IMR-90 (cell line): ENCODE results near the gene IQGAP2. TPM values are rescaled to one million over a fixed set of nuclear protein-coding genes. Genes with fewer than 3 reads are reported as not detected.

ENCODE experiments used
- ATAC-seq: fragments of 200-7000 bp; cut with Tn5 transposase; 2 replicates; pipeline ENCODE4 v1.9.1; 2020; ENCODE audit warnings: low read depth, mild to moderate bottlenecking, moderate library complexity
- BruUV-seq: library from RNA; stranded (reverse); fragments of 400-500 nt; replicated peaks from 2 replicates; lab custom pipeline; 2021; lab: Mats Ljungman, UMichigan
- CTCF ChIA-PET: fragments of 300-600 bp; formaldehyde crosslinking; extraction: SDS; loops from one replicate; lab custom pipeline; 2021; ENCODE audit warnings: antibody characterized with exemption; lab: Yijun Ruan, JAX
- POLR2A ChIA-PET: fragments of 300-600 bp; sonication (Branson Sonifier 250); formaldehyde crosslinking; loops from one replicate; lab custom pipeline; 2022; ENCODE audit warnings: antibody characterized with exemption; ENCODE audit not compliant: unreplicated experiment; lab: Charles Lee
- DNase-seq: peaks from one replicate; pipeline ENCODE4 v3.0.0; 2013
- H2AFZ ChIP-seq: replicated peaks from 2 replicates; pipeline ENCODE3; 2013; ENCODE audit warnings: low read length, mild to moderate bottlenecking; ENCODE audit not compliant: poor library complexity
- H2AK5ac ChIP-seq: 2 replicates; pipeline ENCODE4 v1.6.1; 2013; ENCODE audit warnings: low read depth, low read length, inconsistent platforms
- H2AK9ac ChIP-seq: replicated peaks from 2 replicates; pipeline ENCODE3; 2013; ENCODE audit warnings: mild to moderate bottlenecking, low read depth, low read length, moderate library complexity; ENCODE audit not compliant: poor library complexity
- H2BK120ac ChIP-seq: 2 replicates; pipeline ENCODE4 v1.6.1; 2013; ENCODE audit warnings: low read depth, low read length, inconsistent platforms
- H2BK15ac ChIP-seq: 3 replicates; pipeline ENCODE4 v1.6.1; 2013; ENCODE audit warnings: low read depth, low read length, inconsistent platforms
- H2BK20ac ChIP-seq: 2 replicates; pipeline ENCODE4 v1.6.1; 2013; ENCODE audit warnings: low read depth, mild to moderate bottlenecking, inconsistent platforms, low read length, moderate library complexity
- H2BK5ac ChIP-seq: 2 replicates; pipeline ENCODE4 v1.6.1; 2013; ENCODE audit warnings: mild to moderate bottlenecking, low read depth, low read length, inconsistent platforms; ENCODE audit not compliant: poor library complexity, severe bottlenecking
- H3K14ac ChIP-seq: replicated peaks from 2 replicates; pipeline ENCODE4 v1.6.1; 2013; ENCODE audit warnings: low read depth, low read length, inconsistent platforms
- H3K18ac ChIP-seq: 2 replicates; pipeline ENCODE4 v1.6.1; 2013; ENCODE audit warnings: low read depth, low read length, control low read depth
- H3K23ac ChIP-seq: 2 replicates; pipeline ENCODE4 v1.6.1; 2013; ENCODE audit warnings: low read depth, low read length, inconsistent platforms
- H3K27ac ChIP-seq: 2 replicates; pipeline ENCODE4 v1.5.1; 2013; ENCODE audit warnings: mild to moderate bottlenecking, control low read depth, low read length; ENCODE audit not compliant: insufficient read depth
- H3K27me3 ChIP-seq: 2 replicates; pipeline ENCODE4 v1.6.1; 2013; ENCODE audit warnings: low read length; ENCODE audit not compliant: control insufficient read depth, insufficient read depth
- H3K36me3 ChIP-seq: 2 replicates; pipeline ENCODE4 v1.6.1; 2013; ENCODE audit warnings: low read length, mixed read lengths; ENCODE audit not compliant: control insufficient read depth, insufficient read depth
- H3K4ac ChIP-seq: 2 replicates; pipeline ENCODE4 v1.6.1; 2013; ENCODE audit warnings: low read depth, low read length, inconsistent platforms
- H3K4me1 ChIP-seq: 2 replicates; pipeline ENCODE4 v1.6.1; 2013; ENCODE audit warnings: low read length, mixed read lengths; ENCODE audit not compliant: control insufficient read depth, insufficient read depth
- H3K4me2 ChIP-seq: 2 replicates; pipeline ENCODE4 v1.6.1; 2013; ENCODE audit warnings: low read depth, mild to moderate bottlenecking, control low read depth, low read length, moderate library complexity
- H3K4me3 ChIP-seq: 2 replicates; pipeline ENCODE4 v1.5.1; 2013; ENCODE audit warnings: low read depth, mild to moderate bottlenecking, control low read depth, low read length, moderate library complexity; ENCODE audit not compliant: insufficient read depth
- H3K56ac ChIP-seq: 2 replicates; pipeline ENCODE4 v1.6.1; 2013; ENCODE audit warnings: low read length, inconsistent platforms; ENCODE audit not compliant: insufficient read depth; ENCODE audit errors: extremely low read depth
- H3K79me1 ChIP-seq, 2 experiments: 2 replicates each; pipeline ENCODE4 v1.6.1; 2013; ENCODE audit warnings: low read length in 2 of 2, inconsistent platforms in 1 of 2, low read depth in 1 of 2
- H3K9ac ChIP-seq: 2 replicates; pipeline ENCODE4 v1.6.1; 2013; ENCODE audit warnings: low read depth, low read length, control low read depth
- H3K9me1 ChIP-seq: 2 replicates; pipeline ENCODE4 v1.6.1; 2013; ENCODE audit warnings: low read length, inconsistent platforms; ENCODE audit not compliant: insufficient read depth
- H3K9me3 ChIP-seq: 2 replicates; pipeline ENCODE4 v1.6.1; 2013; ENCODE audit warnings: low read length; ENCODE audit not compliant: control insufficient read depth, insufficient read depth
- H4K20me1 ChIP-seq: 2 replicates; pipeline ENCODE4 v1.6.1; 2013; ENCODE audit warnings: low read length, inconsistent platforms; ENCODE audit not compliant: insufficient read depth
- H4K5ac ChIP-seq: 2 replicates; pipeline ENCODE4 v1.6.1; 2013; ENCODE audit warnings: mild to moderate bottlenecking, low read depth, low read length, control low read depth
- H4K8ac ChIP-seq, 2 experiments: 2 replicates each; pipeline ENCODE4 v1.6.1; 2013; ENCODE audit warnings: low read depth in 2 of 2, low read length in 2 of 2, control low read depth in 1 of 2, inconsistent platforms in 1 of 2
- H4K91ac ChIP-seq: 2 replicates; pipeline ENCODE4 v1.6.1; 2013; ENCODE audit warnings: low read depth, low read length, inconsistent platforms; ENCODE audit not compliant: insufficient read depth
- CEBPB ChIP-seq: IDR thresholded peaks from 2 replicates; pipeline ENCODE4 v1.6.1; 2012; ENCODE audit warnings: low read depth, low read length, improper control_type of control experiment
- FOS ChIP-seq: fragments of 150-350 bp; IDR thresholded peaks from 2 replicates; pipeline ENCODE4 v1.6.1; 2016; ENCODE audit warnings: low read depth, low read length
- MAZ ChIP-seq: IDR thresholded peaks from 2 replicates; pipeline ENCODE4 v1.6.1; 2012; ENCODE audit warnings: low read depth, mild to moderate bottlenecking, low read length, improper control_type of control experiment, moderate library complexity, borderline replicate concordance
- MXI1 ChIP-seq: IDR thresholded peaks from 2 replicates; pipeline ENCODE4 v1.6.1; 2012; ENCODE audit warnings: low read depth, mild to moderate bottlenecking, low read length, moderate library complexity, borderline replicate concordance
- NFE2L2 ChIP-seq: fragments of 150-350 bp; IDR thresholded peaks from 2 replicates; pipeline ENCODE4 v1.6.1; 2016; ENCODE audit warnings: low read depth, mild to moderate bottlenecking, low read length
- POLR2A ChIP-seq: IDR thresholded peaks from 2 replicates; pipeline ENCODE4 v1.6.1; 2012; ENCODE audit warnings: mild to moderate bottlenecking, low read depth, low read length
- RAD21 ChIP-seq: IDR thresholded peaks from 2 replicates; pipeline ENCODE4 v1.6.1; 2012; ENCODE audit warnings: low read length, improper control_type of control experiment
- WGBS, 2 experiments: methylation state at CpG; one replicate each; pipeline versions ENCODE4 v1.1.5 to v1.1.7; 2013; ENCODE audit warnings: missing lambda C conversion rate in 2 of 2; ENCODE audit not compliant: insufficient read length in 1 of 2; ENCODE audit errors: extremely low coverage in 2 of 2; 5-methylcytosine and 5-hydroxymethylcytosine counted together
- dilution Hi-C: fragments of 300-500 bp; cut with HindIII; formaldehyde crosslinking; loops from one replicate; pipeline ENCODE4 v1.14.3; 2018; ENCODE audit warnings: low sequenced_read_pairs; ENCODE audit not compliant: unreplicated experiment
- in situ Hi-C: fragments of 300-500 bp; cut with MboI; formaldehyde crosslinking; loops from 3 replicates; pipeline ENCODE4 v1.14.3; 2019; ENCODE audit warnings: low sequenced_read_pairs, inconsistent platforms, mixed read lengths
- intact Hi-C: fragments of 100-400 bp; cut with micrococcal nuclease; formaldehyde crosslinking; loops from 2 replicates; pipeline ENCODE4 v1.10.0; 2022
- polyA plus RNA-seq, 3 experiments: library from polyadenylated mRNA; depleted of rRNA; stranded (reverse); fragments of >200 nt; gene quantifications; 2 replicates each; pipeline ENCODE4 v1.2.3, GENCODE V29; 2012; ENCODE audit warnings: low replicate concordance in 1 of 3
- total RNA-seq: library from RNA; depleted of rRNA; stranded (reverse); fragments of >200 nt; gene quantifications from 2 replicates; pipeline ENCODE4 v1.2.3, GENCODE V29; 2012
- TF ChIP-seq, protein P1 (sequence below): fragments of 150-350 bp; IDR thresholded peaks from 2 replicates; pipeline ENCODE4 v1.6.1; 2017; ENCODE audit warnings: mild to moderate bottlenecking, antibody characterized with exemption, low read length, low read depth

IQGAP2 gene
- total and polyA plus RNA-seq, 2 of the 4 experiments (the other 2 are of a cell fraction) = 0.21 to 0.36 TPM

DNA sequence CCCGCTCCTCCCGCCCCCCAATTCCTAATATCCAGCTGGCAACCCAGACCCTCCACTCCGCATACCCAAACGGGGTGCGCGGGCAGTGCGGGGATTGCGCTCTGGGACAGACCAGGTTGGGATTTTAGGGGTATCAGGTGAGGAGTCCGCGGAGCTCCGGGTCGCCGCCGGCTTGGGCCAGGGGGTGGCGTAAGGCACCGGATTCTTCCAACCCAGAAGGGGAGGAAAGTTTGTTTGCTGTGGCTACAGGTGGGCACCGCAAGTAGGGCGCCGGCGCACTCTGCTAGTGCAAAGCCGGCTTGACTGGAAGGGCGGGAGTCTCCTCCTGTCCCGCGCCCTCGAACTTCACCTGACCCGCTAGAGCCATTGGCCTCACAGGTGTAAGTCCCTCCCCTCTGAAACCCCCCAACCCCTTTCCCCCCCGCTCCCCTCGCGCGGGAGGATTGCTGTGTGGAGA lies 709 bp downstream of the IQGAP2 start:
- no peak overlapping the region; the same call in 1 of the 2 replicates for H3K4me3 ChIP-seq
- no peak overlapping the region for H2BK20ac ChIP-seq
- no peaks in the 10 kb centered on the region for H3K9me3 ChIP-seq
- 14% methylated on average over 7 of the region's 30 CpGs; no CpG with 5 or more reads in 1 of the 2 experiments for WGBS, 2 experiments
- H3K14ac ChIP-seq = no peak overlapping the region
- no peaks in the 10 kb centered on the region for H3K36me3 ChIP-seq
- BruUV-seq = no TSS peak
- H4K5ac ChIP-seq = no peak overlapping the region
- no peaks in the 10 kb centered on the region for H4K20me1 ChIP-seq
- H4K8ac ChIP-seq = no peak overlapping the region
- no peak for DNase-seq
- H4K91ac ChIP-seq = no peak overlapping the region
- TF ChIP-seq MXI1 (no peak), FOS (no peak), CEBPB (no peak), MAZ (no peak), RAD21 (no peak), NFE2L2 (no peak), POLR2A (no peak)
- TF ChIP-seq, protein P1, sequence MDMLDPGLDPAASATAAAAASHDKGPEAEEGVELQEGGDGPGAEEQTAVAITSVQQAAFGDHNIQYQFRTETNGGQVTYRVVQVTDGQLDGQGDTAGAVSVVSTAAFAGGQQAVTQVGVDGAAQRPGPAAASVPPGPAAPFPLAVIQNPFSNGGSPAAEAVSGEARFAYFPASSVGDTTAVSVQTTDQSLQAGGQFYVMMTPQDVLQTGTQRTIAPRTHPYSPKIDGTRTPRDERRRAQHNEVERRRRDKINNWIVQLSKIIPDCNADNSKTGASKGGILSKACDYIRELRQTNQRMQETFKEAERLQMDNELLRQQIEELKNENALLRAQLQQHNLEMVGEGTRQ = no peak
- H2BK5ac ChIP-seq = no peak overlapping the region
- ATAC-seq = no peak; the same call in 1 of the 2 replicates
- peak overlapping the region; percentile 79; the same call in 1 of the 2 replicates for H3K4me2 ChIP-seq
- H3K4me1 ChIP-seq = no peaks in the 10 kb centered on the region
- H3K23ac ChIP-seq = no peak overlapping the region; the same call in 1 of the 2 replicates
- no peaks in the 10 kb centered on the region for H3K79me1 ChIP-seq
- ChIA-PET CTCF (interaction anchor here (1.1 kb wide), 1 partner anchor 15 kb away, joined by 3 read pairs; no protein-coding TSS in a partner anchor), POLR2A (no interaction called here)
- H3K9me1 ChIP-seq = no peaks in the 10 kb centered on the region
- no peak overlapping the region for H3K56ac ChIP-seq
- no peak overlapping the region for H3K9ac ChIP-seq
- no peak overlapping the region for H3K4ac ChIP-seq
- no peak overlapping the region for H2BK120ac ChIP-seq
- H2BK15ac ChIP-seq = no peak overlapping the region
- H3K27me3 ChIP-seq = peaks cover 47% of the 10 kb centered on the region
- no peak overlapping the region for H3K18ac ChIP-seq
- H3K27ac ChIP-seq = no peak overlapping the region
- dilution Hi-C loops = no loop called here
- intact Hi-C loops = loop anchor here (5.0 to 10.0 kb wide), 2 partner anchors 179 to 371 kb away; no protein-coding TSS in a partner anchor
- H2AK5ac ChIP-seq = no peak overlapping the region
- in situ Hi-C loops = no loop called here
- H2AFZ ChIP-seq = peak overlapping the region; percentile 89
- no peak overlapping the region for H2AK9ac ChIP-seq
